Thymus (tissue), 11 donors: Measurements from ENCODE around the gene SFRP2. TPM values are rescaled to one million over a fixed set of nuclear protein-coding genes. Genes with fewer than 3 reads are reported as not detected.
A peak's percentile ranks its signal among the peaks of the same experiment; 100 is the strongest.

Experiments used
- DNase-seq, 9 donors: peaks; one replicate each; pipeline ENCODE4 v3.0.0-alpha.2; 2013; ENCODE audit warnings: low spot score in 9 of 9, low read depth in 6 of 9, missing footprints in 1 of 9
- H3K27ac ChIP-seq, 2 donors: one replicate each; pipeline ENCODE4 v1.5.1; 2013; ENCODE audit warnings: control low read depth in 1 of 2, low read depth in 1 of 2, low read length in 1 of 2, mild to moderate bottlenecking in 1 of 2, moderate library complexity in 1 of 2
- H3K27me3 ChIP-seq, 2 donors: one replicate each; pipeline ENCODE4 v1.5.1; 2013; ENCODE audit warnings: low read length in 1 of 2; ENCODE audit not compliant: control insufficient read depth in 2 of 2, insufficient read depth in 1 of 2
- H3K36me3 ChIP-seq, 2 donors: one replicate each; pipeline ENCODE4 v1.5.1; 2013; ENCODE audit warnings: low read length in 1 of 2, mild to moderate bottlenecking in 1 of 2, moderate library complexity in 1 of 2; ENCODE audit not compliant: control insufficient read depth in 2 of 2, insufficient read depth in 2 of 2
- H3K4me1 ChIP-seq, 2 donors: one replicate each; pipeline ENCODE4 v1.5.1; 2013; ENCODE audit warnings: low read length in 2 of 2; ENCODE audit not compliant: control insufficient read depth in 2 of 2, insufficient read depth in 2 of 2
- H3K4me3 ChIP-seq, 2 donors: one replicate each; pipeline ENCODE4 v1.5.1; 2013; ENCODE audit warnings: low read length in 2 of 2, control low read depth in 1 of 2, mild to moderate bottlenecking in 1 of 2
- H3K9me3 ChIP-seq, 2 donors: one replicate each; pipeline ENCODE4 v1.5.1; 2013; ENCODE audit warnings: low read length in 1 of 2, mild to moderate bottlenecking in 1 of 2; ENCODE audit not compliant: control insufficient read depth in 2 of 2, insufficient read depth in 1 of 2
- WGBS: extraction: QIAGEN DNeasy Blood & Tissue Kit; methylation state at CpG from one replicate; pipeline ENCODE4 v1.1.7; 2013; 5-methylcytosine and 5-hydroxymethylcytosine counted together
- polyA plus RNA-seq: library from polyadenylated mRNA; stranded (reverse); fragments of 200-250 nt; gene quantifications from one replicate; pipeline ENCODE4 v1.2.3, GENCODE V29; 2013
- total RNA-seq: library from RNA; stranded (reverse); fragments of 120-200 nt; gene quantifications from one replicate; pipeline ENCODE4 v1.2.4, GENCODE V29; 2013
- donor health status: healthy.

The SFRP2 gene
- total and polyA plus RNA-seq, 2 donors, result 0.96 to 1.7 TPM

GRCh38 chr4:153790962-153791551 is 2.2 kb upstream of the SFRP2 start:
- peak overlapping the region in 1 of 2 donors; percentile 19 for H3K4me3 ChIP-seq
- no peaks in the 10 kb centered on the region for H3K36me3 ChIP-seq
- H3K9me3 ChIP-seq, result peaks cover 1 to 14% of the 10 kb centered on the region in 2 donors
- no peak overlapping the region for H3K27ac ChIP-seq
- WGBS, result 4% methylated on average over 51 of the region's 51 CpGs
- peaks cover 0 to 28% of the 10 kb centered on the region in 2 donors for H3K4me1 ChIP-seq
- peak in 2 of 9 donors; percentile 23 to 27 for DNase-seq
- H3K27me3 ChIP-seq, result peaks cover 72 to 96% of the 10 kb centered on the region in 2 donors

- 7% methylated on average over 10 of the region's 10 CpGs for WGBS
- no peak overlapping the region for H3K27ac ChIP-seq
- H3K27me3 ChIP-seq, result peaks cover 74 to 97% of the 10 kb centered on the region in 2 donors
- H3K36me3 ChIP-seq, result no peaks in the 10 kb centered on the region
- peak in 1 of 9 donors; percentile 5 for DNase-seq
- peak overlapping the region in 1 of 2 donors; percentile 19 for H3K4me3 ChIP-seq
- peaks cover 1 to 14% of the 10 kb centered on the region in 2 donors for H3K9me3 ChIP-seq
- peaks cover 0 to 28% of the 10 kb centered on the region in 2 donors for H3K4me1 ChIP-seq
These were observed 1.6 kb upstream of the SFRP2 start for GRCh38 chr4:153790500-153790865.

- Histone ChIP-seq H3K9me3 (peaks cover 1 to 14% of the 10 kb centered on the region in 2 donors), H3K4me1 (peaks cover 0 to 28% of the 10 kb centered on the region in 2 donors), H3K27ac (no peak overlapping the region), H3K36me3 (no peaks in the 10 kb centered on the region), H3K4me3 (no peak overlapping the region), H3K27me3 (peaks cover 74 to 93% of the 10 kb centered on the region in 2 donors)
- WGBS, result 15% methylated on average over 28 of the region's 28 CpGs
- DNase-seq, result peak in 1 of 9 donors; percentile 19
These were observed 1.0 kb upstream of the SFRP2 start for GRCh38 chr4:153789741-153790499.

- WGBS, result 5% methylated on average over 15 of the region's 15 CpGs
- Histone ChIP-seq H3K36me3 (no peaks in the 10 kb centered on the region), H3K27ac (no peak overlapping the region), H3K27me3 (peaks cover 67 to 83% of the 10 kb centered on the region in 2 donors), H3K9me3 (peaks cover 1 to 14% of the 10 kb centered on the region in 2 donors), H3K4me1 (peaks cover 0 to 28% of the 10 kb centered on the region in 2 donors), H3K4me3 (no peak overlapping the region)
- no peak for DNase-seq
These were observed 851 bp downstream of the SFRP2 start for GRCh38 chr4:153788051-153788412.

- Histone ChIP-seq H3K27me3 (peaks cover 63 to 81% of the 10 kb centered on the region in 2 donors), H3K4me1 (peaks cover 0 to 25% of the 10 kb centered on the region in 2 donors), H3K9me3 (peaks cover under 1 to 14% of the 10 kb centered on the region in 2 donors), H3K27ac (no peak overlapping the region), H3K36me3 (no peaks in the 10 kb centered on the region), H3K4me3 (no peak overlapping the region)
- WGBS, result 15% methylated on average over 5 of the region's 5 CpGs
- DNase-seq, result no peak
These were observed 1.3 kb downstream of the SFRP2 start for GRCh38 chr4:153787575-153787974.

GRCh38 chr4:153787061-153787560 is 1.8 kb downstream of the SFRP2 start:
- peaks cover 0 to 21% of the 10 kb centered on the region in 2 donors for H3K4me1 ChIP-seq
- DNase-seq, result no peak
- H3K9me3 ChIP-seq, result peaks cover 0 to 10% of the 10 kb centered on the region in 2 donors
- H3K27ac ChIP-seq, result no peak overlapping the region
- WGBS, result 95% methylated on average over 1 of the region's 1 CpG
- H3K36me3 ChIP-seq, result no peaks in the 10 kb centered on the region
- peaks cover 59 to 78% of the 10 kb centered on the region in 2 donors for H3K27me3 ChIP-seq
- no peak overlapping the region for H3K4me3 ChIP-seq

GRCh38 chr4:153785910-153786721 is 2.8 kb downstream of the SFRP2 start:
- DNase-seq, result peak in 1 of 9 donors; percentile 21
- no peaks in the 10 kb centered on the region for H3K36me3 ChIP-seq
- H3K4me1 ChIP-seq, result peaks cover 0 to 13% of the 10 kb centered on the region in 2 donors
- H3K27ac ChIP-seq, result no peak overlapping the region
- H3K9me3 ChIP-seq, result peaks cover 0 to 6% of the 10 kb centered on the region in 2 donors
- WGBS, result 9% methylated on average over 3 of the region's 3 CpGs
- peaks cover 49 to 76% of the 10 kb centered on the region in 2 donors for H3K27me3 ChIP-seq
- H3K4me3 ChIP-seq, result no peak overlapping the region

- no peaks in the 10 kb centered on the region for H3K36me3 ChIP-seq
- 83% methylated on average over 3 of the region's 3 CpGs for WGBS
- peaks cover 0 to 4% of the 10 kb centered on the region in 2 donors for H3K4me1 ChIP-seq
- no peaks in the 10 kb centered on the region for H3K9me3 ChIP-seq
- DNase-seq, result no peak
- no peak overlapping the region for H3K4me3 ChIP-seq
- H3K27ac ChIP-seq, result no peak overlapping the region
- H3K27me3 ChIP-seq, result peaks cover 30 to 61% of the 10 kb centered on the region in 2 donors
These were observed 4.7 kb downstream of the SFRP2 start for GRCh38 chr4:153784166-153784699.
